HepG2 (cell line): ENCODE measurements around the gene KLHL35. TPM values are rescaled to one million over a fixed set of nuclear protein-coding genes. Genes with fewer than 3 reads are reported as not detected.
A peak's percentile ranks its signal among the peaks of the same experiment; 100 is the strongest.

Source experiments
- AHR ChIP-seq: IDR thresholded peaks from 2 replicates; pipeline ENCODE4 v1.6.1; 2018; ENCODE audit warnings: missing genetic modification reagents, missing compliant biosample characterization
- BORCS8-MEF2B ChIP-seq: sonication (generic); formaldehyde crosslinking; IDR thresholded peaks from 2 replicates; pipeline ENCODE4 v1.8.0; 2022; ENCODE audit warnings: mild to moderate bottlenecking, missing genetic modification reagents
- CBFB ChIP-seq: sonication (generic); formaldehyde crosslinking; IDR thresholded peaks from 2 replicates; pipeline ENCODE4 v1.4.0; 2020; ENCODE audit warnings: missing genetic modification reagents
- HOXA3 ChIP-seq: sonication (generic); formaldehyde crosslinking; IDR thresholded peaks from 2 replicates; pipeline ENCODE4 v1.5.0; 2020; ENCODE audit warnings: missing genetic modification reagents
- KAT8 ChIP-seq: IDR thresholded peaks from 2 replicates; pipeline ENCODE4 v1.6.1; 2016; ENCODE audit warnings: missing genetic modification reagents, missing compliant biosample characterization
- MZF1 ChIP-seq: sonication (generic); formaldehyde crosslinking; IDR thresholded peaks from 2 replicates; pipeline ENCODE4 v1.8.1; 2023; ENCODE audit warnings: mild to moderate bottlenecking, missing genetic modification reagents, borderline replicate concordance
- ONECUT2 ChIP-seq: sonication (generic); formaldehyde crosslinking; IDR thresholded peaks from 2 replicates; pipeline ENCODE4 v1.4.0; 2020; ENCODE audit warnings: missing genetic modification reagents
- PAX8 ChIP-seq: sonication (generic); formaldehyde crosslinking; IDR thresholded peaks from 2 replicates; pipeline ENCODE4 v1.8.0; 2022; ENCODE audit warnings: mild to moderate bottlenecking, missing genetic modification reagents, borderline replicate concordance
- PLSCR1 ChIP-seq: sonication (generic); formaldehyde crosslinking; IDR thresholded peaks from 2 replicates; pipeline ENCODE4 v1.5.0; 2020; ENCODE audit warnings: missing genetic modification reagents, mild to moderate bottlenecking, borderline replicate concordance
- RXRA ChIP-seq: sonication (generic); formaldehyde crosslinking; IDR thresholded peaks from 2 replicates; pipeline ENCODE4 v1.5.1; 2020; ENCODE audit warnings: missing genetic modification reagents
- TOE1 ChIP-seq: sonication (generic); formaldehyde crosslinking; IDR thresholded peaks from 2 replicates; pipeline ENCODE4 v1.4.0; 2020; ENCODE audit warnings: mild to moderate bottlenecking, missing genetic modification reagents
- YEATS2 ChIP-seq: sonication (generic); formaldehyde crosslinking; IDR thresholded peaks from 2 replicates; pipeline ENCODE4 v1.4.0; 2020; ENCODE audit warnings: missing genetic modification reagents, borderline replicate concordance
- ZBTB7B ChIP-seq: sonication (generic); formaldehyde crosslinking; IDR thresholded peaks from 2 replicates; pipeline ENCODE4 v1.4.0; 2020; ENCODE audit warnings: missing genetic modification reagents
- ZFP1 ChIP-seq: IDR thresholded peaks from 2 replicates; pipeline ENCODE4 v1.6.1; 2016
- ZNF160 ChIP-seq: sonication (generic); formaldehyde crosslinking; IDR thresholded peaks from 2 replicates; pipeline ENCODE4 v1.8.0; 2022; ENCODE audit warnings: mild to moderate bottlenecking, inconsistent platforms, missing genetic modification reagents
- ZNF235 ChIP-seq: sonication (generic); formaldehyde crosslinking; IDR thresholded peaks from 2 replicates; pipeline ENCODE4 v1.8.1; 2023; ENCODE audit warnings: mild to moderate bottlenecking, missing genetic modification reagents, borderline replicate concordance
- ZNF317 ChIP-seq: sonication (generic); formaldehyde crosslinking; IDR thresholded peaks from 2 replicates; pipeline ENCODE4 v1.5.0; 2020; ENCODE audit warnings: mild to moderate bottlenecking, missing genetic modification reagents
- ZNF546 ChIP-seq: sonication (generic); formaldehyde crosslinking; conservative IDR thresholded peaks from 2 replicates; pipeline ENCODE4 v1.8.1; 2023; ENCODE audit warnings: mild to moderate bottlenecking, missing genetic modification reagents
- polyA plus RNA-seq, 8 experiments: library from polyadenylated mRNA; depleted of rRNA in 3 of 8; stranded (reverse) in 7 of 8; unstranded in 1 of 8; fragments of >200 nt; fragmentation: Illumina TruSeq in 4 of 8; extraction: Trizol in 4 of 8; gene quantifications; 2 replicates each; pipeline versions ENCODE4 v1.2.1 to v1.2.3, GENCODE V29; 2011 to 2016; ENCODE audit warnings: low read depth in 4 of 8, missing spikeins in 1 of 8, mixed read lengths in 1 of 8; ENCODE audit not compliant: insufficient read depth in 1 of 8
- total RNA-seq, 5 experiments: library from RNA; depleted of rRNA; stranded (reverse); fragments of >200 nt; fragmentation: Illumina TruSeq; extraction: Trizol; gene quantifications; 2 replicates each; pipeline ENCODE4 v1.2.3, GENCODE V29; 2016; ENCODE audit warnings: low read depth in 1 of 5
- TF ChIP-seq, protein P1 (sequence below): sonication (generic); formaldehyde crosslinking; conservative IDR thresholded peaks from 2 replicates; pipeline ENCODE4 v1.4.0; 2020; ENCODE audit warnings: missing genetic modification reagents
- TF ChIP-seq, protein P2 (sequence below): sonication (generic); formaldehyde crosslinking; IDR thresholded peaks from 2 replicates; pipeline ENCODE4 v1.9.0; 2022; ENCODE audit warnings: missing genetic modification reagents, mild to moderate bottlenecking, borderline replicate concordance
- TF ChIP-seq, protein P3 (sequence below): sonication (generic); formaldehyde crosslinking; conservative IDR thresholded peaks from 2 replicates; pipeline ENCODE4 v1.8.0; 2022; ENCODE audit warnings: missing genetic modification reagents
- TF ChIP-seq, protein P4 (sequence below): sonication (generic); IDR thresholded peaks from 2 replicates; pipeline ENCODE4 v1.6.1; 2016; ENCODE audit warnings: low read depth, borderline replicate concordance

The KLHL35 gene
- total and polyA plus RNA-seq, 2 of the 13 experiments (the other 11 are each of a cell fraction or from before 2014, with no cell fraction given): not detected

DNA sequence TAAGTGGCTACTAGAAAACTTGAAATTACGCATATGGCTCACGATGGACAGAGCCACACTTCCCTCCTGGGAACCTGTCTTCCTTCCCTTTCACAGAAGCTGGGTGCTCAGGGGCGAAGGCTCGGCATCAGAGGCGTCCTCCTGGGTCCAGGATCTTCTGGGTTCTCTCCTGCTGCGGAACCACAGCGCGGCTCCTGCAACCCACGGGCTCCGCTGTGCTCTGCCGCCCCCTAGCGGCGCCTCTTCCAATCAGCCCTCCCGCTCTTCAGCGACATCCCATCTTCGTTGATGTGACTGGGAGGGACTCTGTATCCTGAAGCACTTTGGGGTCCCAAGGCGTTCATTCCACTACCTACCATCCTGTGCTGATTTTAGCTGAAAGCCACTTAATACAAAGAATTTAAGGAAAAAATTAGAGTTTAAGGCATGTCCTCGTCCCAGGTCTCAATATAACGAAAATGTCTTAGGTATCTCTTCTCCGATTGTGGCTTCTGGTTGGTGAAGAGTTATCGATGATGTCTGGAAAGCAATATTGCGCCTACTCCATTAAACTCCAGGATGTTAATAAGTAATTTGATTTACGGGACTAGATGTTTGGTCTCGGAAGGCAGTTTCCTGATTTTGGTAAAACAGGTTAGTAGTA, 48.4 kb downstream of the KLHL35 start (continued):
- TF ChIP-seq, protein P1, sequence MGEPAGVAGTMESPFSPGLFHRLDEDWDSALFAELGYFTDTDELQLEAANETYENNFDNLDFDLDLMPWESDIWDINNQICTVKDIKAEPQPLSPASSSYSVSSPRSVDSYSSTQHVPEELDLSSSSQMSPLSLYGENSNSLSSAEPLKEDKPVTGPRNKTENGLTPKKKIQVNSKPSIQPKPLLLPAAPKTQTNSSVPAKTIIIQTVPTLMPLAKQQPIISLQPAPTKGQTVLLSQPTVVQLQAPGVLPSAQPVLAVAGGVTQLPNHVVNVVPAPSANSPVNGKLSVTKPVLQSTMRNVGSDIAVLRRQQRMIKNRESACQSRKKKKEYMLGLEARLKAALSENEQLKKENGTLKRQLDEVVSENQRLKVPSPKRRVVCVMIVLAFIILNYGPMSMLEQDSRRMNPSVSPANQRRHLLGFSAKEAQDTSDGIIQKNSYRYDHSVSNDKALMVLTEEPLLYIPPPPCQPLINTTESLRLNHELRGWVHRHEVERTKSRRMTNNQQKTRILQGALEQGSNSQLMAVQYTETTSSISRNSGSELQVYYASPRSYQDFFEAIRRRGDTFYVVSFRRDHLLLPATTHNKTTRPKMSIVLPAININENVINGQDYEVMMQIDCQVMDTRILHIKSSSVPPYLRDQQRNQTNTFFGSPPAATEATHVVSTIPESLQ (CRISPR knock-in tag): 0 out of 2 replicates have a peak, but pooled peaks have one; percentile 66
- 0 out of 2 replicates have a peak, but pooled peaks have one; percentile 45 for TF ChIP-seq KAT8 (CRISPR knock-in tag)
- TF ChIP-seq ZNF160: 0 out of 2 replicates have a peak, but pooled peaks have one; percentile 43
- TF ChIP-seq, protein P2, sequence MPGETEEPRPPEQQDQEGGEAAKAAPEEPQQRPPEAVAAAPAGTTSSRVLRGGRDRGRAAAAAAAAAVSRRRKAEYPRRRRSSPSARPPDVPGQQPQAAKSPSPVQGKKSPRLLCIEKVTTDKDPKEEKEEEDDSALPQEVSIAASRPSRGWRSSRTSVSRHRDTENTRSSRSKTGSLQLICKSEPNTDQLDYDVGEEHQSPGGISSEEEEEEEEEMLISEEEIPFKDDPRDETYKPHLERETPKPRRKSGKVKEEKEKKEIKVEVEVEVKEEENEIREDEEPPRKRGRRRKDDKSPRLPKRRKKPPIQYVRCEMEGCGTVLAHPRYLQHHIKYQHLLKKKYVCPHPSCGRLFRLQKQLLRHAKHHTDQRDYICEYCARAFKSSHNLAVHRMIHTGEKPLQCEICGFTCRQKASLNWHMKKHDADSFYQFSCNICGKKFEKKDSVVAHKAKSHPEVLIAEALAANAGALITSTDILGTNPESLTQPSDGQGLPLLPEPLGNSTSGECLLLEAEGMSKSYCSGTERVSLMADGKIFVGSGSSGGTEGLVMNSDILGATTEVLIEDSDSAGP (CRISPR knock-in tag): peak; percentile 51; the same call in 1 of the 2 replicates
- TF ChIP-seq, protein P3, sequence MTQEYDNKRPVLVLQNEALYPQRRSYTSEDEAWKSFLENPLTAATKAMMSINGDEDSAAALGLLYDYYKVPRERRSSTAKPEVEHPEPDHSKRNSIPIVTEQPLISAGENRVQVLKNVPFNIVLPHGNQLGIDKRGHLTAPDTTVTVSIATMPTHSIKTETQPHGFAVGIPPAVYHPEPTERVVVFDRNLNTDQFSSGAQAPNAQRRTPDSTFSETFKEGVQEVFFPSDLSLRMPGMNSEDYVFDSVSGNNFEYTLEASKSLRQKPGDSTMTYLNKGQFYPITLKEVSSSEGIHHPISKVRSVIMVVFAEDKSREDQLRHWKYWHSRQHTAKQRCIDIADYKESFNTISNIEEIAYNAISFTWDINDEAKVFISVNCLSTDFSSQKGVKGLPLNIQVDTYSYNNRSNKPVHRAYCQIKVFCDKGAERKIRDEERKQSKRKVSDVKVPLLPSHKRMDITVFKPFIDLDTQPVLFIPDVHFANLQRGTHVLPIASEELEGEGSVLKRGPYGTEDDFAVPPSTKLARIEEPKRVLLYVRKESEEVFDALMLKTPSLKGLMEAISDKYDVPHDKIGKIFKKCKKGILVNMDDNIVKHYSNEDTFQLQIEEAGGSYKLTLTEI (CRISPR knock-in tag): no peak
- TF ChIP-seq, protein P4, sequence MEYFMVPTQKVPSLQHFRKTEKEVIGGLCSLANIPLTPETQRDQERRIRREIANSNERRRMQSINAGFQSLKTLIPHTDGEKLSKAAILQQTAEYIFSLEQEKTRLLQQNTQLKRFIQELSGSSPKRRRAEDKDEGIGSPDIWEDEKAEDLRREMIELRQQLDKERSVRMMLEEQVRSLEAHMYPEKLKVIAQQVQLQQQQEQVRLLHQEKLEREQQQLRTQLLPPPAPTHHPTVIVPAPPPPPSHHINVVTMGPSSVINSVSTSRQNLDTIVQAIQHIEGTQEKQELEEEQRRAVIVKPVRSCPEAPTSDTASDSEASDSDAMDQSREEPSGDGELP: no peak
- TF ChIP-seq PLSCR1 (CRISPR knock-in tag): no peak
- peak; percentile 39; the same call in 1 of the 2 replicates for TF ChIP-seq ZBTB7B (CRISPR knock-in tag)
- TF ChIP-seq ZNF235 (CRISPR knock-in tag): 0 out of 2 replicates have a peak, but pooled peaks have one; percentile 43
- no peak for TF ChIP-seq PAX8 (CRISPR knock-in tag)
- peak; percentile 47; the same call in 1 of the 2 replicates for TF ChIP-seq TOE1 (CRISPR knock-in tag)
- peak; percentile 56; the same call in 1 of the 2 replicates for TF ChIP-seq YEATS2 (CRISPR knock-in tag)
- TF ChIP-seq ZNF546: no peak
- TF ChIP-seq ONECUT2 (CRISPR knock-in tag): no peak
- TF ChIP-seq CBFB (CRISPR knock-in tag): no peak
- no peak for TF ChIP-seq MZF1
- no peak; the same call in 1 of the 2 replicates for TF ChIP-seq HOXA3 (CRISPR knock-in tag)
- TF ChIP-seq ZFP1 (CRISPR knock-in tag): 0 out of 2 replicates have a peak, but pooled peaks have one; percentile 39
- 0 out of 2 replicates have a peak, but pooled peaks have one; percentile 38 for TF ChIP-seq BORCS8-MEF2B (CRISPR knock-in tag)
- no peak for TF ChIP-seq ZNF317 (CRISPR knock-in tag)
- TF ChIP-seq RXRA (CRISPR knock-in tag): 0 out of 2 replicates have a peak, but pooled peaks have one; percentile 23
- 0 out of 2 replicates have a peak, but pooled peaks have one; percentile 30 for TF ChIP-seq AHR (CRISPR knock-in tag)
